WTC11 (cell line): ENCODE measurements around the gene PDE3B. TPM values are rescaled to one million over a fixed set of nuclear protein-coding genes. Genes with fewer than 3 reads are reported as not detected.

Experiments used
- ATAC-seq: fragments of 200-7000 bp; cut with Tn5 transposase; 2 replicates; pipeline ENCODE4 v1.10.0; 2021; ENCODE audit warnings: mild to moderate bottlenecking, moderate library complexity
- CTCF ChIA-PET: fragments of 300-600 bp; sonication (Branson Sonifier 250); formaldehyde crosslinking; loops from one replicate; lab custom pipeline; 2021; ENCODE audit warnings: antibody characterized with exemption; lab: Charles Lee
- POLR2A ChIA-PET: fragments of 350-600 bp; sonication (Branson Sonifier 250); formaldehyde crosslinking; loops from one replicate; lab custom pipeline; 2021; ENCODE audit warnings: antibody characterized with exemption; lab: Charles Lee
- DNase-seq: peaks from one replicate; pipeline ENCODE4 v3.0.0; 2021; ENCODE audit warnings: low spot score
- H3K27ac Mint-ChIP-seq: 2 replicates; pipeline ENCODE4 v1.8.0; 2021; ENCODE audit warnings: mixed read lengths
- H3K27me3 Mint-ChIP-seq: 2 replicates; pipeline ENCODE4 v1.8.0; 2021; ENCODE audit warnings: low read depth, mild to moderate bottlenecking, moderate library complexity, mixed read lengths
- H3K36me3 Mint-ChIP-seq: 2 replicates; pipeline ENCODE4 v1.8.0; 2021; ENCODE audit warnings: mixed read lengths
- H3K4me1 Mint-ChIP-seq: 2 replicates; pipeline ENCODE4 v1.8.0; 2022; ENCODE audit warnings: mixed read lengths
- H3K4me3 Mint-ChIP-seq: 2 replicates; pipeline ENCODE4 v1.8.0; 2021; ENCODE audit warnings: mild to moderate bottlenecking, moderate library complexity, mixed read lengths
- H3K9me3 Mint-ChIP-seq: 2 replicates; pipeline ENCODE4 v1.8.0; 2021; ENCODE audit warnings: mixed read lengths
- ARID4B ChIP-seq: sonication (generic); formaldehyde crosslinking; IDR thresholded peaks from 2 replicates; pipeline ENCODE4 v1.8.0; 2023; ENCODE audit warnings: missing genetic modification reagents, mild to moderate bottlenecking, borderline replicate concordance
- ATF3 ChIP-seq: sonication (generic); formaldehyde crosslinking; conservative IDR thresholded peaks from 2 replicates; pipeline ENCODE4 v1.8.1; 2022; ENCODE audit warnings: mild to moderate bottlenecking, missing genetic modification reagents
- CDX4 ChIP-seq: fragments of 250-450 bp; sonication (Bioruptor Pico); IDR thresholded peaks from 2 replicates; pipeline ENCODE4 v1.9.0; 2021; ENCODE audit warnings: moderate library complexity, mild to moderate bottlenecking, inconsistent platforms, borderline replicate concordance
- GABPB1 ChIP-seq: sonication (generic); formaldehyde crosslinking; IDR thresholded peaks from 2 replicates; pipeline ENCODE4 v1.8.1; 2023; ENCODE audit warnings: mild to moderate bottlenecking, missing genetic modification reagents
- IRF2 ChIP-seq: sonication (generic); formaldehyde crosslinking; IDR thresholded peaks from 2 replicates; pipeline ENCODE4 v1.8.0; 2022; ENCODE audit warnings: low read depth, missing genetic modification reagents, borderline replicate concordance
- MXD4 ChIP-seq: fragments of 250-450 bp; sonication (Bioruptor Pico); IDR thresholded peaks from 2 replicates; pipeline ENCODE4 v1.8.0; 2021; ENCODE audit warnings: mild to moderate bottlenecking, moderate library complexity, borderline replicate concordance
- PRDM15 ChIP-seq: sonication (generic); formaldehyde crosslinking; IDR thresholded peaks from 2 replicates; pipeline ENCODE4 v1.8.0; 2022; ENCODE audit warnings: missing genetic modification reagents
- USF1 ChIP-seq: sonication (generic); formaldehyde crosslinking; IDR thresholded peaks from 2 replicates; pipeline ENCODE4 v1.8.0; 2022; ENCODE audit warnings: mild to moderate bottlenecking, missing genetic modification reagents
- ZBTB21 ChIP-seq: sonication (generic); formaldehyde crosslinking; IDR thresholded peaks from 2 replicates; pipeline ENCODE4 v1.8.1; 2023; ENCODE audit warnings: mild to moderate bottlenecking, missing genetic modification reagents, borderline replicate concordance
- ZNF232 ChIP-seq: sonication (generic); formaldehyde crosslinking; IDR thresholded peaks from 2 replicates; pipeline ENCODE4 v1.8.0; 2022; ENCODE audit warnings: mild to moderate bottlenecking, missing genetic modification reagents
- ZNF263 ChIP-seq: sonication (generic); formaldehyde crosslinking; IDR thresholded peaks from 2 replicates; pipeline ENCODE4 v1.8.1; 2022; ENCODE audit warnings: low read depth, mild to moderate bottlenecking, moderate library complexity, missing genetic modification reagents
- ZNF317 ChIP-seq: sonication (generic); formaldehyde crosslinking; IDR thresholded peaks from 2 replicates; pipeline ENCODE4 v1.8.1; 2023; ENCODE audit warnings: low read depth, mild to moderate bottlenecking, moderate library complexity, missing genetic modification reagents, borderline replicate concordance
- ZNF416 ChIP-seq: fragments of 250-450 bp; sonication (Bioruptor Pico); IDR thresholded peaks from 2 replicates; pipeline ENCODE4 v1.9.0; 2021; ENCODE audit warnings: mild to moderate bottlenecking, inconsistent platforms
- ZNF423 ChIP-seq: fragments of 250-450 bp; sonication (Bioruptor Pico); IDR thresholded peaks from 2 replicates; pipeline ENCODE4 v2.1.2; 2022; ENCODE audit warnings: mild to moderate bottlenecking, moderate library complexity
- total RNA-seq: library from RNA; stranded (reverse); gene quantifications from 3 replicates; pipeline ENCODE4 v1.2.3, GENCODE V29; 2021
- TF ChIP-seq, protein P1 (sequence below): sonication (generic); formaldehyde crosslinking; IDR thresholded peaks from 2 replicates; pipeline ENCODE4 v1.8.1; 2023; ENCODE audit warnings: mild to moderate bottlenecking, moderate library complexity, missing genetic modification reagents
- TF ChIP-seq, protein P2 (sequence below): sonication (generic); formaldehyde crosslinking; IDR thresholded peaks from 2 replicates; pipeline ENCODE4 v1.8.1; 2022; ENCODE audit warnings: low read depth, mild to moderate bottlenecking, moderate library complexity, missing genetic modification reagents, borderline replicate concordance
- TF ChIP-seq, protein P3 (sequence below): fragments of 250-450 bp; sonication (Bioruptor Pico); conservative IDR thresholded peaks from 2 replicates; pipeline ENCODE4 v1.9.0; 2021; ENCODE audit warnings: mild to moderate bottlenecking

The PDE3B gene
- total RNA-seq, 1 experiment from 2014 or later: 9.6 TPM

- DNase-seq: no peak
- no peak for ATAC-seq
- Mint-ChIP-seq H3K9me3 (no peaks in the 10 kb centered on the region), H3K4me3 (no peak overlapping the region), H3K4me1 (no peaks in the 10 kb centered on the region), H3K36me3 (no peaks in the 10 kb centered on the region), H3K27me3 (no peaks in the 10 kb centered on the region), H3K27ac (no peak overlapping the region)
- ChIA-PET CTCF (interaction anchor here (1.5 kb wide), 1 partner anchor 290 kb away, joined by 5 read pairs; no protein-coding TSS in a partner anchor), POLR2A (no interaction called here)
- TF ChIP-seq, protein P1, sequence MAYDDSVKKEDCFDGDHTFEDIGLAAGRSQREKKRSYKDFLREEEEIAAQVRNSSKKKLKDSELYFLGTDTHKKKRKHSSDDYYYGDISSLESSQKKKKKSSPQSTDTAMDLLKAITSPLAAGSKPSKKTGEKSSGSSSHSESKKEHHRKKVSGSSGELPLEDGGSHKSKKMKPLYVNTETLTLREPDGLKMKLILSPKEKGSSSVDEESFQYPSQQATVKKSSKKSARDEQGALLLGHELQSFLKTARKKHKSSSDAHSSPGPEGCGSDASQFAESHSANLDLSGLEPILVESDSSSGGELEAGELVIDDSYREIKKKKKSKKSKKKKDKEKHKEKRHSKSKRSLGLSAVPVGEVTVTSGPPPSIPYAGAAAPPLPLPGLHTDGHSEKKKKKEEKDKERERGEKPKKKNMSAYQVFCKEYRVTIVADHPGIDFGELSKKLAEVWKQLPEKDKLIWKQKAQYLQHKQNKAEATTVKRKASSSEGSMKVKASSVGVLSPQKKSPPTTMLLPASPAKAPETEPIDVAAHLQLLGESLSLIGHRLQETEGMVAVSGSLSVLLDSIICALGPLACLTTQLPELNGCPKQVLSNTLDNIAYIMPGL (CRISPR knock-in tag): no peak
- TF ChIP-seq ZNF263 (CRISPR knock-in tag): no peak
- TF ChIP-seq CDX4: no peak
Observed at GRCh38 chr11:14617241-14618027, 26.2 kb upstream of the PDE3B start.

DNA sequence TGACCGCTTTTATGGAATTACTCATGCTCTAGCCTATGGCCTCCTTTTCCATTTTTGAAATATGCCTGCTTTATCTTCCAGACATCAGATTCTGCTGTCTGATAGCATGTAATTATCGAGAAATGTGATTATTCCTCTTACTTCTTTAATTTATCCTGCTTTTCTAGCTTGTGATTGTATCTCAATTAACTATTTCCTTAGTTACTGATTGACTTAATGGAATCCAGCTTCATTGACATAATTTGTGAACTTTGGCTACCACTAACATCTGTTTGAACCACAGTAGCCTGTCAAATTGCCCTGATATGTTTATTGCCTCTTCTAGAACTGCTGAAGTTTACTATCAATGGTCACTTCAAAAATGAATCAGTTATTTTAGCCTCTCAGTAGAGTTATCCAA lies 25.5 kb upstream of the PDE3B start:
- Mint-ChIP-seq H3K36me3 (no peaks in the 10 kb centered on the region), H3K4me3 (no peak overlapping the region), H3K4me1 (no peaks in the 10 kb centered on the region), H3K9me3 (no peaks in the 10 kb centered on the region), H3K27ac (no peak overlapping the region), H3K27me3 (no peaks in the 10 kb centered on the region)
- DNase-seq (no peak), ATAC-seq (no peak)
- ChIA-PET CTCF (interaction anchor here (0.6 to 1.5 kb wide), 3 partner anchors 163 to 356 kb away, joined by 3 to 5 read pairs (median 4); no protein-coding TSS in a partner anchor), POLR2A (no interaction called here)
- TF ChIP-seq ARID4B (CRISPR knock-in tag) (no peak), USF1 (CRISPR knock-in tag) (no peak), IRF2 (CRISPR knock-in tag) (no peak), ZNF317 (CRISPR knock-in tag) (no peak), ZNF423 (no peak), MXD4 (CRISPR knock-in tag) (no peak), ZNF416 (CRISPR knock-in tag) (no peak), ZBTB21 (CRISPR knock-in tag) (no peak), GABPB1 (CRISPR knock-in tag) (no peak), ZNF263 (CRISPR knock-in tag) (no peak), PRDM15 (CRISPR knock-in tag) (no peak), ZNF232 (CRISPR knock-in tag) (no peak), ATF3 (CRISPR knock-in tag) (no peak)
- TF ChIP-seq, protein P2, sequence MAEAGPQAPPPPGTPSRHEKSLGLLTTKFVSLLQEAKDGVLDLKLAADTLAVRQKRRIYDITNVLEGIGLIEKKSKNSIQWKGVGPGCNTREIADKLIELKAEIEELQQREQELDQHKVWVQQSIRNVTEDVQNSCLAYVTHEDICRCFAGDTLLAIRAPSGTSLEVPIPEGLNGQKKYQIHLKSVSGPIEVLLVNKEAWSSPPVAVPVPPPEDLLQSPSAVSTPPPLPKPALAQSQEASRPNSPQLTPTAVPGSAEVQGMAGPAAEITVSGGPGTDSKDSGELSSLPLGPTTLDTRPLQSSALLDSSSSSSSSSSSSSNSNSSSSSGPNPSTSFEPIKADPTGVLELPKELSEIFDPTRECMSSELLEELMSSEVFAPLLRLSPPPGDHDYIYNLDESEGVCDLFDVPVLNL (CRISPR knock-in tag): no peak
- TF ChIP-seq, protein P3, sequence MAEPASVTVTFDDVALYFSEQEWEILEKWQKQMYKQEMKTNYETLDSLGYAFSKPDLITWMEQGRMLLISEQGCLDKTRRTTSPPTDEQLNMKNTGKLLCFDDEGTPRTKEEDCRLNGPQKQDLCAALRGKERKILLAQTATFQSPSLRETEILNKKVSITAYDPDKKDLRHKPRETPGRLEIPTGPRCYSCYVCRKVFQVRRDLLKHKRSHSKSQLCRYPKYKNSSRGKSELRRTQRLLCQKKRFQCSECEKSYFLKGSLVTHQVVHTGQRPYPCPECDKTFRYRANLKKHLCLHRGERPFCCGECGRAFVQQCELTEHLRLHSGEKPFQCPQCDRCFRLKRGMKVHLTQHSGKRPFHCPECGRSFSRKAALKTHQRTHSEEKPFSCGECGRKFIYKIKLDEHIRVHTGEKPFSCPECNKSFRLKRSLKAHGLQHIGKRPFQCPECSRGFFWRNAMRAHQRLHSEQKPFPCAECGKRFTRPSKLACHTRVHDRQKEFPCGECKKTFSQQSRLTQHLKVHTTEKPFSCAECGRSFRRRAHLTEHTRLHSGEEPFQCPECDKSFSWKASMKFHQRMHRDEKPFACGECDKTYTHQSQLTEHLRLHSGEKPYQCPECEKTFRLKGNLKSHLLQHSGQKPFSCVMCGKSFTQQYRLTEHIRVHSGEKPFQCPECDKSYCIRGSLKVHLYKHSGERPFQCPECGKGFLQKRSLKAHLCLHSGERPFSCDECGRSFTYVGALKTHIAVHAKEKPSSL (CRISPR knock-in tag): no peak
